ENCODE data around the gene FHIT. TPM values are rescaled to one million over a fixed set of nuclear protein-coding genes. Genes with fewer than 3 reads are reported as not detected.

FHIT gene
- total RNA-seq, 2 experiments from 2014 or later = 7.6 to 7.9 TPM

DNA sequence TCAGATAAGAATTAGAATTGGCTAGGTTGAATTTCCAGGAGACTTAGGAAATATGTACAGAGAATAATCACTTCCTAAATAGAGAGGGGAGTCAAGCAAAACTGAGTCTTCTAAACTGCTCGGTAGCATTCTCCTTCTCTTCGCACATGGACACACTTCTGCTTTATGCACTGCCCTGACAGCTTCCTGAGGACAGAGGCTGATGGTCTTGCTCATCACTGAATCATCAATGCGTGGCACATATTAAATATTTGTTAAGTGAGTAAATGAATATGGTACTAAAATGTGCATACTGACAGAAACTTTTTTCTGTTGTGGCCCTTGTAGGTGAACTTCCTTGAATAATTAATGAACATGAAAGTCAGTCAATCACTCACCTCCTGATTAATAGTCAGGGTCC lies 315.5 kb downstream of the FHIT start:
- ChIA-PET POLR2A (no interaction called here), CTCF (no interaction called here)
- H3K36me3 Mint-ChIP-seq (ENCODE audit: low read depth) = no peaks in the 10 kb centered on the region
- no peaks in the 10 kb centered on the region for H3K27me3 Mint-ChIP-seq
- H3K4me1 Mint-ChIP-seq (ENCODE audit: low read depth) = peaks cover 3% of the 10 kb centered on the region
- no peak overlapping the region for H3K4me3 Mint-ChIP-seq
- ATAC-seq (no peak), DNase-seq (no peak)
- no peak overlapping the region for H3K27ac Mint-ChIP-seq
- TF ChIP-seq, protein P1, sequence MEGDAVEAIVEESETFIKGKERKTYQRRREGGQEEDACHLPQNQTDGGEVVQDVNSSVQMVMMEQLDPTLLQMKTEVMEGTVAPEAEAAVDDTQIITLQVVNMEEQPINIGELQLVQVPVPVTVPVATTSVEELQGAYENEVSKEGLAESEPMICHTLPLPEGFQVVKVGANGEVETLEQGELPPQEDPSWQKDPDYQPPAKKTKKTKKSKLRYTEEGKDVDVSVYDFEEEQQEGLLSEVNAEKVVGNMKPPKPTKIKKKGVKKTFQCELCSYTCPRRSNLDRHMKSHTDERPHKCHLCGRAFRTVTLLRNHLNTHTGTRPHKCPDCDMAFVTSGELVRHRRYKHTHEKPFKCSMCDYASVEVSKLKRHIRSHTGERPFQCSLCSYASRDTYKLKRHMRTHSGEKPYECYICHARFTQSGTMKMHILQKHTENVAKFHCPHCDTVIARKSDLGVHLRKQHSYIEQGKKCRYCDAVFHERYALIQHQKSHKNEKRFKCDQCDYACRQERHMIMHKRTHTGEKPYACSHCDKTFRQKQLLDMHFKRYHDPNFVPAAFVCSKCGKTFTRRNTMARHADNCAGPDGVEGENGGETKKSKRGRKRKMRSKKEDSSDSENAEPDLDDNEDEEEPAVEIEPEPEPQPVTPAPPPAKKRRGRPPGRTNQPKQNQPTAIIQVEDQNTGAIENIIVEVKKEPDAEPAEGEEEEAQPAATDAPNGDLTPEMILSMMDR (IDR thresholded peaks at IDR 0.05) = no peak
- intact Hi-C loops (cut with micrococcal nuclease) = no loop called here
- H3K9me3 Mint-ChIP-seq = no peaks in the 10 kb centered on the region

DNA sequence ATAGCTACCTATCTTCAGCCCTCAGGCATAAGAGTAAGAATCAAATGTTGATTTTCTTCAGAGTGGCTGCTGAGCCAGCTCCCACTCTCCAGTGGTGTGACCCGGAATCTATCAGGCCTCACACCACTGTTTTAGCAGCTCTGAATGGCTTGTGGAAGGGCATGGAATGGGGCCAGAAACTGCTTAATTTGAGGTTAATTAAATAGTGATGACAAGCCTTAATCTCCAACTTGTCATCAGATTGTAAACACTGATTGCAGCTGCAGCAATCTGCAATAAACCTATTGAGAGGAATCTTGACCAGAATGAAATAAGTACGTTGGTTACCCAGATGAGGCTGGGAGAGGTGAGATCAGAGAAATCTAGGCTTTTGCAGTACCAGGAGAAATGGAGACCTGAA lies 317.4 kb downstream of the FHIT start:
- POLR2A ChIA-PET = no interaction called here
- H3K4me3 Mint-ChIP-seq = no peak overlapping the region
- intact Hi-C loops (cut with micrococcal nuclease) = no loop called here
- TF ChIP-seq, protein P1 (IDR thresholded peaks at IDR 0.05) = no peak
- no peaks in the 10 kb centered on the region for H3K27me3 Mint-ChIP-seq
- H3K4me1 Mint-ChIP-seq (ENCODE audit: low read depth) = peaks cover 3% of the 10 kb centered on the region
- ATAC-seq (no peak), DNase-seq (no peak)
- CTCF ChIA-PET = no interaction called here
- peaks cover 2% of the 10 kb centered on the region for H3K9me3 Mint-ChIP-seq
- no peak overlapping the region for H3K27ac Mint-ChIP-seq
- H3K36me3 Mint-ChIP-seq (ENCODE audit: low read depth) = no peaks in the 10 kb centered on the region

DNA sequence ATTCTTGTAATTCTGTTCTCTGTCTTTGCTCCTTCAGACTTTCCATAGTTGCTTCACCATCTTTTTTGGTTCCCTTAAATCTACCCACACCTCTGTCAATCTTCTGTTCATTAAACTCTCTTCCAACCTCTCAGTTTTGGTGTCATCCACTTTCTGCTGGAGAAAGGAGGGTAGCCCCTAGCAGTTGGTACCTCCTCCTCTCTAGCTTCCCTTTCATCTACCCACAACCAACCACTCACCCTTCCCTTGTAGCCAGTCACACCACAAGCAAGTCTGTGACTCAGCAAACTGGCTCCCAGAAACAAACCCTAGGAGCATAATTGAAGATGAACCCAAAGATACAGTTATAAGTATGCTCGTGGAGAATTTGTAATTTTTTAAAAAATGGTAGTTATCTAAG lies 318.6 kb downstream of the FHIT start:
- DNase-seq = peak; percentile 3

DNA sequence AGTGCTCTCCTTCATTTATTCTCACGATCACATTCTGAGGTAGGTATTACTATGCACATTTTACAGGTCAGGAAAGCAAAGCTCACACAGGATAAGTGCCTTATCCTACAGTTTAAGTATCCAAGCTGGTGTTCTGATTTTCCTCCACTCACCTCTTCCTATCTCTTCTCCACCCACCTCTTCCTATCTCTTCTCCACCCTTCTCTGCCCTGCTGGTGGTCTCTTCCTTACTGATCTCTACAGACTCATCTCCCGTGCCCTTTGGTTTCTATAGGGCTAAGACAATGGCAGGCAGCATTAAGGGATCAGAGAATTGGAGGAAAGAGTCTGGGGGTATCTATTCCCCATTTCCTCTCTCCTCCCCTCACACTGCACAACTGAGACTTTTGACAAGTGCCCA lies 319.1 kb downstream of the FHIT start:
- H3K27ac Mint-ChIP-seq = no peak overlapping the region
- DNase-seq (no peak), ATAC-seq (no peak)
- intact Hi-C loops (cut with micrococcal nuclease) = no loop called here
- H3K9me3 Mint-ChIP-seq = peaks cover 3% of the 10 kb centered on the region
- H3K36me3 Mint-ChIP-seq (ENCODE audit: low read depth) = no peaks in the 10 kb centered on the region
- H3K4me1 Mint-ChIP-seq (ENCODE audit: low read depth) = peaks cover 3% of the 10 kb centered on the region
- POLR2A ChIA-PET = no interaction called here
- H3K4me3 Mint-ChIP-seq = no peak overlapping the region
- no peaks in the 10 kb centered on the region for H3K27me3 Mint-ChIP-seq
- CTCF ChIA-PET = no interaction called here
- TF ChIP-seq, protein P1 (IDR thresholded peaks at IDR 0.05) = no peak

More for the DNA sequence above, 318.6 kb downstream of the FHIT start:
- H3K9me3 Mint-ChIP-seq = peaks cover 3% of the 10 kb centered on the region
- no peaks in the 10 kb centered on the region for H3K27me3 Mint-ChIP-seq
- no peak for ATAC-seq
- H3K4me3 Mint-ChIP-seq = no peak overlapping the region
- ChIA-PET POLR2A (no interaction called here), CTCF (no interaction called here)
- intact Hi-C loops (cut with micrococcal nuclease) = no loop called here
- no peak overlapping the region for H3K27ac Mint-ChIP-seq
- H3K4me1 Mint-ChIP-seq (ENCODE audit: low read depth) = peaks cover 3% of the 10 kb centered on the region
- no peaks in the 10 kb centered on the region for H3K36me3 Mint-ChIP-seq (ENCODE audit: low read depth)
- TF ChIP-seq, protein P1 (IDR thresholded peaks at IDR 0.05) = no peak

DNA sequence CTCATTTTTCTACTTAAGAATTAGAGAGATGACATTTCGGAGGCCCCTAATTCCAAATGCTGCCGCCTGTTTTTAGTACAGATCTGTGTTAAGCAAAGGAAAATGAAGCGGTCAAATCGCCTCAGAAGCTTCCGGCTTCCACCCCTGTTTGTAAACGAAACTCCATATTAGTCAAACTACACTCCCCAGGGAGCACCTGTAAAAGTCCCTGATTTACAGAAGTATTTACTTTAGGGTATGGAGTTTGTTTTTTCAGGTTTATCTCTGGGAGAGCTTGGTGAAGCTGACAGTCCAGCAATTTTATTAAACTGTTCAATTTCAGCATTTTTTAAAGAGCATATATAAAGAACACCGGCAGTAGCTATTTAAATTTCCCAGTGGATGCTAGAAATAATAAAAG lies 319.8 kb downstream of the FHIT start:
- no peak for DNase-seq
- TF ChIP-seq, protein P1 (IDR thresholded peaks at IDR 0.05) = no peak
- H3K27me3 Mint-ChIP-seq = no peaks in the 10 kb centered on the region
- no peak overlapping the region for H3K4me3 Mint-ChIP-seq
- ChIA-PET CTCF (no interaction called here), POLR2A (no interaction called here)
- ATAC-seq = no peak
- peaks cover 3% of the 10 kb centered on the region for H3K4me1 Mint-ChIP-seq (ENCODE audit: low read depth)
- peaks cover 4% of the 10 kb centered on the region for H3K9me3 Mint-ChIP-seq
- H3K27ac Mint-ChIP-seq = no peak overlapping the region
- no peaks in the 10 kb centered on the region for H3K36me3 Mint-ChIP-seq (ENCODE audit: low read depth)
- intact Hi-C loops (cut with micrococcal nuclease) = no loop called here

Data from activated CD8-positive, alpha-beta T cell treated with anti-CD3 and anti-CD28 coated beads for 36 hours (primary cell).